Measurements from ENCODE around the gene TCTA.

GRCh38 chr3:49401766-49402165 lies 10.5 kb upstream of the TCTA start:
- TF ChIP-seq BHLHE40 (IDR thresholded peaks at IDR 0.05; ENCODE audit: borderline replicate concordance), result no peak
- TF ChIP-seq FOXM1 (IDR thresholded peaks at IDR 0.05; ENCODE audit: borderline replicate concordance), result no peak
- TF ChIP-seq CTBP1 (IDR thresholded peaks at IDR 0.05; ENCODE audit: borderline replicate concordance), result no peak

Measured in HEK293T (cell line).